ENCODE measurements around the gene ARHGAP31. TPM values are rescaled to one million over a fixed set of nuclear protein-coding genes. Genes with fewer than 3 reads are reported as not detected.

Gene ARHGAP31
- total and polyA plus RNA-seq, 2 of the 8 experiments (the other 6 are each of a cell fraction or from before 2014, with no cell fraction given): 1.1 to 7.6 TPM

DNA sequence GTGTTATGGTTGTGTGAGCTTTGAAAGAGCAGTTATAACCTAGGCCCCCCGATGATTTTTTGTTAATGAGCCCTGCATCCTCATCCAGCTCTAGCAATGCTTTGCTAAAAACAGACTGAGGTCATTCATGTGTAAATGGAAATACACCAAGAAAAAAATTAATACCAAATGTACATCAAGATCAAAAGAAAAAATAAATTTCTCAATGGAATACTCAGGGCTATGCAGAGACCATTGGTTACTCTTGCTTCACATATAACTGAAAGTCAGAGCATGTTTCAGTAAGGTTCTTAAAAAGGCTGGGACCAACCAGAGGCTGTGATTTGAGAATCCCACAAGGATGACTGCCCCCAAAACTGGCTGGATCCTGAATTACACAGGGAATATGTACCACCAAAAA is 48.0 kb downstream of the ARHGAP31 start:
- 93% methylated on average over 1 of the region's 1 CpG; no CpG with 5 or more reads in 1 of the 2 experiments for WGBS, 2 experiments (ENCODE audit: extremely low coverage in 1 of 2, insufficient coverage in 1 of 2, insufficient read length in 1 of 2, insufficient replicate concordance in 2 of 2, low coverage in 1 of 2, low lambda C conversion rate in 2 of 2, missing lambda C conversion rate in 1 of 2)
- CTCF ChIA-PET (ENCODE audit: partially characterized antibody): interaction anchor here (4.7 kb wide), 1 partner anchor 10 kb away, joined by 11 read pairs; no protein-coding TSS in a partner anchor
- H3K79me2 ChIP-seq (ENCODE audit: control insufficient read depth in 1 of 2, insufficient read depth in 2 of 2, low read length in 2 of 2): no peaks in the 10 kb centered on the region
- TF ChIP-seq, protein P1, sequence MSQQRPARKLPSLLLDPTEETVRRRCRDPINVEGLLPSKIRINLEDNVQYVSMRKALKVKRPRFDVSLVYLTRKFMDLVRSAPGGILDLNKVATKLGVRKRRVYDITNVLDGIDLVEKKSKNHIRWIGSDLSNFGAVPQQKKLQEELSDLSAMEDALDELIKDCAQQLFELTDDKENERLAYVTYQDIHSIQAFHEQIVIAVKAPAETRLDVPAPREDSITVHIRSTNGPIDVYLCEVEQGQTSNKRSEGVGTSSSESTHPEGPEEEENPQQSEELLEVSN (IDR thresholded peaks at IDR 0.05): no peak
- no peak for TF ChIP-seq RFX5 (IDR thresholded peaks at IDR 0.05; ENCODE audit: borderline replicate concordance, low read depth, low read length)
- TF ChIP-seq BACH1 (IDR thresholded peaks at IDR 0.05; ENCODE audit: low read length): no peak
- no peak for TF ChIP-seq CHD1 (IDR thresholded peaks at IDR 0.05; ENCODE audit: low read depth, low read length)
- no peak for TF ChIP-seq POLR2A (IDR thresholded peaks at IDR 0.05; ENCODE audit: control extremely low read depth in 1 of 2, low read depth in 2 of 2, low read length in 2 of 2)

More for the DNA sequence above, 48.0 kb downstream of the ARHGAP31 start:
- Histone ChIP-seq H3K9me3 (ENCODE audit: insufficient read depth in 2 of 2, low read depth in 1 of 2, low read length in 1 of 2) (no peaks in the 10 kb centered on the region), H3K79me1 (ENCODE audit: low read depth, low read length) (no peaks in the 10 kb centered on the region), H3K18ac (ENCODE audit: extremely low read depth, low read length) (no peak overlapping the region), H4K91ac (replicated peaks; ENCODE audit: insufficient read length, low read length) (no peak overlapping the region), H3K9ac (replicated peaks in 1 of 4; ENCODE audit: extremely low read depth in 1 of 4, low read depth in 3 of 4, low read length in 3 of 4) (no peak overlapping the region), H3K27ac (ENCODE audit: low read depth, low read length) (no peak overlapping the region), H3K27me3 (replicated peaks in 1 of 4; ENCODE audit: control insufficient read depth in 3 of 4, extremely low read depth in 1 of 4, insufficient read depth in 3 of 4, low read length in 3 of 4) (peaks cover 0 to 6% (median 0%) of the 10 kb centered on the region in 4 experiments; a peak in 1 of 7 replicates), H2AK5ac (ENCODE audit: low read depth, low read length) (no peak overlapping the region), H2BK120ac (replicated peaks; ENCODE audit: low read depth, low read length) (no peak overlapping the region), H2BK20ac (ENCODE audit: low read length) (no peak overlapping the region), H4K20me1 (replicated peaks in 1 of 2; ENCODE audit: control insufficient read depth in 1 of 2, insufficient read depth in 2 of 2, low read length in 2 of 2) (no peaks in the 10 kb centered on the region), H3K4me2 (ENCODE audit: insufficient read depth in 1 of 2, low read depth in 2 of 2, low read length in 2 of 2) (no peak overlapping the region), H3K23me2 (ENCODE audit: low read depth, low read length) (no peaks in the 10 kb centered on the region), H4K5ac (ENCODE audit: insufficient read length, low read depth, low read length) (no peak overlapping the region), H2BK15ac (ENCODE audit: low read length) (no peak overlapping the region), H2BK12ac (ENCODE audit: low read depth, low read length) (no peak overlapping the region), H3K23ac (ENCODE audit: insufficient read length) (no peak overlapping the region), H3K4me3 (ENCODE audit: extremely low read depth in 1 of 4, insufficient read depth in 2 of 4, low read depth in 3 of 4, low read length in 4 of 4) (no peak overlapping the region), H2BK5ac (ENCODE audit: low read depth, low read length) (no peak overlapping the region), H3K14ac (ENCODE audit: insufficient read length) (no peak overlapping the region), H4K8ac (ENCODE audit: extremely low read depth, insufficient read depth, low read length) (no peak overlapping the region), H3K56ac (replicated peaks; ENCODE audit: insufficient read length, low read depth, low read length) (no peak overlapping the region), H2AFZ (ENCODE audit: low read length) (no peak overlapping the region), H3K4ac (replicated peaks; ENCODE audit: insufficient read length, low read depth, low read length) (no peak overlapping the region), H3K4me1 (replicated peaks in 1 of 4; ENCODE audit: control insufficient read depth in 3 of 4, insufficient read depth in 4 of 4, low read length in 3 of 4) (peaks cover 0 to 6% (median 0%) of the 10 kb centered on the region in 4 experiments; a peak in 3 of 7 replicates), H3K36me3 (ENCODE audit: control insufficient read depth in 2 of 4, insufficient read depth in 4 of 4, low read length in 3 of 4) (0 out of 8 replicates have a peak, but pooled peaks cover 0 to 2% (median 0%) of the 10 kb centered on the region in 4 experiments)
- DNase-seq (ENCODE audit: low read depth in 1 of 2, low spot score in 2 of 2): no peak
- POLR2A ChIA-PET (ENCODE audit: partially characterized antibody): no interaction called here
- FAIRE-seq: no peak

Data from H1 (cell line).